GM19193 (cell line): Measurements from ENCODE around the gene NAXE.

Experiments used
- POLR2A ChIP-seq: IDR thresholded peaks from 4 replicates; pipeline ENCODE4 v1.6.1; 2011; ENCODE audit not compliant: insufficient read depth, insufficient read length; ENCODE audit errors: extremely low read depth

NAXE gene

GRCh38 chr1:156584813-156585212, 6.8 kb upstream of the NAXE start:
- no peak for TF ChIP-seq POLR2A

GRCh38 chr1:156586323-156586722, 5.3 kb upstream of the NAXE start:
- TF ChIP-seq POLR2A, result no peak

- TF ChIP-seq POLR2A, result no peak
Observed at GRCh38 chr1:156586892-156587477, 4.6 kb upstream of the NAXE start.

GRCh38 chr1:156589546-156589945, 2.0 kb upstream of the NAXE start:
- TF ChIP-seq POLR2A, result no peak

DNA sequence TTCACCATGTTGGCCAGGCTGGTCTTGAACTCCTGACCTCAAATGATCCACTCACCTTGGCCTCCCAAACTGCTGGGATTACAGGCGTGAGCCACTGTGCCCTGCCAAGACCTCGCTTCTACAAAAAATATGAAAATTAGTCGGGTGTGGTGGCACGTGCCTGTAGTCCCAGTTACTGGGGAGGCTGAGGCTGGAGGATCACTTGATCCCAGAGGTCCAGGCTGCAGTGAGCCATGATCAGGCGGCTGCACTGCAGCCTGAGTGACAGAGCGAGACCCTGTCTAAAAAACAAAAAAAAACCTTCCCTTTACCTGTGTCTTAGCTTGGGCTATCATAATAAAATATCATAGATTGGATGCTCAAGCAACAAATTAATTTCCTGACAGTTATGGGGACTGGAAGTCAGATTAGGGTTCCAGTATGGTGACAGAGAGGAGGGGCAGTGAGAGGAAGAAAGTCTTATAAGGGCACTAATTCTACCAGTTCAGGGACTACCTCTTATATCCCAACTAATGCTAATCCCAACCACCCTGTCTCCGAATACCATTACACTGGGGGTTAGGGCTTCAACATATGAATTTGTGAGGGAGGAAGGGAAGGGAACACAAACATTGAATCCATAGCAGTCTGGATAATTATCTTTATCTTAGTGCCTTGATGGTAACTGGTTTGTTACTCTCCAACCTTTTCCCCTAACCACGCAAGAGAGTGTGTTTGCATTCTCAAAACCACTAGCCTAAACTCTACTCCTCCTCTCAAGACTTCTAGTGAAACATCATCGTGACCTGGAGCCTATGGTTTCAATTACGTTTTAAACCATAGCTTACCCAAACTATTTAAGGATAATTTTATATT, 1.0 kb upstream of the NAXE start:
- no peak for TF ChIP-seq POLR2A

DNA sequence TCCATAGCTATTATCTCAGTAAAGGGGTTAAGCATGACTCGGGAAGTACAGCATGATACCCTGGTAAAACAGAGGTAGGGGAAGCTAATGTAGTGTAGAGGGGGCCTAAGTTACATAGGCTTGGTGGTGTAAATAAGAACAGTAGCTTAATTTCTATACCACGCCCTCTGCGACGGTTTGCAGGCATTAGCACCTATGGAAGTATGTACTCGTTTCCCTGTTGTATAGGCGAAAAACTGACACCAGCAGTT, 470 bp upstream of the NAXE start:
- no peak for TF ChIP-seq POLR2A

GRCh38 chr1:156592158-156592909, 758 bp downstream of the NAXE start:
- TF ChIP-seq POLR2A, result no peak

GRCh38 chr1:156592910-156593660, 1.5 kb downstream of the NAXE start:
- TF ChIP-seq POLR2A, result peak; percentile 13

DNA sequence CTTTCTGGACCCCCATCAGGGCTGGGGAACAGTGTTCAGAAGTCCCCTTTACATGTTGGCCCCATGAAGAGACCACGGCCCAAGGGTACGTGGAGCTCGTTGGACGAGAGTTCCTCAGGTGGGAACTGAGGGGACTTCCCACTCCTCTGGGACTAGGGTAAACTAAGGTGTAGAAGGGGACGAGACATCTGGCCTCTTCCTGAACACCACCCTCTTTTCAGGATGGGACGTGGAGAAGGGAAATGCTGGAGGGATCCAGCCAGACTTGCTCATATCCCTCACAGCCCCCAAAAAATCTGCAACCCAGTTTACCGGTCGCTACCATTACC, 2.0 kb downstream of the NAXE start:
- peak; percentile 20 for TF ChIP-seq POLR2A

- TF ChIP-seq POLR2A, result no peak
Observed at GRCh38 chr1:156594190-156594589, 2.6 kb downstream of the NAXE start.

DNA sequence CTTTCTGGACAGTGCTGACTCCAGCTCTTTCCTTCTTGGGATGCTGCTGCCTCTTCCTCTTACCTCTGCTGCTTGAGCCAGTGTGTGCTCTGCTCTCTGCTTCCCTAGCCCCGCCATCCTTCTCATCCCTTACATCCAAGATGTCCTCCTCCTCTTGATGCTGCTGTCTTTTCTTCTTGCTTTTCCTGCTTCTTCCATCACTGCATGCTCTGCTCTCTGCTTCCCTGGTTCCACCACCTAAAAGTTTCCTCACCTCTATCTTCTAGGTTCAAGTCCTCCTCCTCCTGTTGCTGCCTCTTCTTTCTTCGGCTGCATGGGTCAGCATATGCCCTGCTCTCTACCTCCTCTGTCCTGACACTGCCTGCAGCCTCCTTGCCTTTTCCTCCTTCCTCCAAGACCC, 3.4 kb downstream of the NAXE start:
- TF ChIP-seq POLR2A, result no peak

- TF ChIP-seq POLR2A, result no peak
Observed at GRCh38 chr1:156596426-156596825, 4.8 kb downstream of the NAXE start.

DNA sequence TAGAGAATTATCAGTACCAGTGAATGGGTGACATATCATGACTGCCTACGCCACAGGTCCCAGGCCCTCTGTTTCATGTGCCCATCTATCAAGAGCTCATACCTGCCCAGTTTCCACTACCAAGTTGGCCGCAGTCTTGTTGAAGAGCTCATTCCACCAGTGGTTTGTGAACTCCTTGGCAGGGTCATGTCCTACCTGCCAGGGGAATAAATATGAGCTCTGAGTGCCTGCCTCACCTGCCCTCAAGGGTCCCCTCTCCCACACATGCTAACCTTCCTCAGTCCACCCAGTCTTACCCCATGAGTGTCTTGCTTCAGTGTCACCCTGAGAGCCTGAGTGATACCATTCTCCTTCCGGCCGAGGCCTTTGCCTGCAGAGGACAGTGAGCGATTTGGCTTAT, 6.5 kb downstream of the NAXE start:
- no peak for TF ChIP-seq POLR2A

DNA sequence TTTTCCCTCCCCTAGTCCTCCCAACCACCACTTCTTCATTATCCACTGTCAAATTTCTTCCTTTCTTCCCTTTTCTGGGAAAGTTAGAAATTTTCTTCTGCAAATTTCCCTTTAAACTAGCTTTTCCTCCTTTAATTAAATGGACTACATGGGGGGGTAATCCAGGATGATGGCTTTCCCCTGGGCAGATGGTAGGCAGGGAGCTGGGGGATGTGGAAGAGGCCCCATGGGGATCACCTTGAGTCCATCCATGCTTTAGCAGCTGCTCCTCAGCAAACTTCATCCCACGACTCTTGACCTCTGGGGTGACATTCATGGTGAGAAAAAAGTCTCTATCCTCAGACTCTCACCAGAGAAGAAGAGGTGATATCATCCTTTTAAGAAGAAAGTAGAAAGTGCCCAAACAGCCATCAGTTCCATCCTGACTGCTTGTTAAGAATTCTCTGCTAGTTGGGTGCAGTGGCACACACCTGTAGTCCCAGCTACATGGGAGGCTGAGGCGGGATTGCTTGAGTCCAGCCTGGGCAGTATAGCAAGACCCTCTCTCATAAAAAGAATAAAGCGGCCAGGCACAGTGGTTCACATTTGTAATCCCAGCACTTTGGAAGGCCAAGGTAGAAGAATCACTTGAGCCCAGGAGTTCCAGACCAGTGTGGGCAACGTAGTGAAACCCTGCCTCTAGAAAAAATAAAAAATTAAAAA, 7.3 kb downstream of the NAXE start:
- no peak for TF ChIP-seq POLR2A

DNA sequence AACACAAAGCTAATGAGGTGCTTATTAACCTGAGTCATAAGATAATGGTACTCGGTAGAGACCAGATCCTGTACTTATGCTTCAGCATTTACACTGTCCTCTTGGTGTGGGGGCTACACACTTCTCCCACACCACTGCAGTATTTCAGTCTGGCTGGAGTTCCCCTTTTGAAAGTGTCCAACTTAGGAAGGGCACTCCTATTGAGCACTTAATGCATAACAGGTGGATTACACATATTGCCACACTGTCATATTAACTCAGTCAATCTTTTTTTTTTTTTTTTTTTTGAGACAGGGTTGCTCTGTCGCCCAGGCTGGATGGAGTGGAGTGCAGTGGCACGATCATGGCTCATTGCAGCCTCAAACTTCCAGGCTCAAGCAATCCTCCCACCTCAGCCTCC, 8.2 kb downstream of the NAXE start:
- no peak for TF ChIP-seq POLR2A
